ENCODE results near the gene STK17B. TPM values are rescaled to one million over a fixed set of nuclear protein-coding genes. Genes with fewer than 3 reads are reported as not detected.

Gene STK17B
- total RNA-seq, 1 experiment from 2014 or later, result 58.0 TPM

DNA sequence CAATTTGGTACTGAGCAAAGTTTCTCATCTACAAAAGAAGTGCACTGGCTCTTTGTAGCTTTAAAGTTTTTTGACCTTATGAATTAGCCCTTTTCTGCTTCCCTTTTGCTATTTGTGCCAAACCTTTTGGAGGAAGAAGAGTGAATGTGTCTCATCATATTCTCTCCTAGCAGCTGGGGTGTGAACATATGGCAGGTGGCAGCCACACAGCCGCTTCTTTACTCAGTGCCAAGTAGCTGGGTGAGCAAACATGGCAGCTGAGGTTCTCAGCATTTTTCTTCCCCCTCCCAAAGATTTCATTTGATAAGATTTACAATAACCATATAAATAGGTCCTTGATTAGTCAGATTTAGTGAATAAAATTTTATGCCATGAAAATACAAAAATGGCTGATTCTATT, 46.7 kb upstream of the STK17B start:
- Histone ChIP-seq H3K4me3 (ENCODE audit: low read depth, low read length) (no peak overlapping the region), H3K27me3 (replicated peaks; ENCODE audit: control insufficient read depth, insufficient read depth, low read length) (no peaks in the 10 kb centered on the region), H3K9me3 (no peaks in the 10 kb centered on the region), H3K36me3 (ENCODE audit: control insufficient read depth, insufficient read depth, low read length) (no peaks in the 10 kb centered on the region), H3K4me1 (no peaks in the 10 kb centered on the region; the same call in 1 of the 2 replicates)
- BruUV-seq (replicated peaks), result no TSS peak
- TF ChIP-seq, protein P1, sequence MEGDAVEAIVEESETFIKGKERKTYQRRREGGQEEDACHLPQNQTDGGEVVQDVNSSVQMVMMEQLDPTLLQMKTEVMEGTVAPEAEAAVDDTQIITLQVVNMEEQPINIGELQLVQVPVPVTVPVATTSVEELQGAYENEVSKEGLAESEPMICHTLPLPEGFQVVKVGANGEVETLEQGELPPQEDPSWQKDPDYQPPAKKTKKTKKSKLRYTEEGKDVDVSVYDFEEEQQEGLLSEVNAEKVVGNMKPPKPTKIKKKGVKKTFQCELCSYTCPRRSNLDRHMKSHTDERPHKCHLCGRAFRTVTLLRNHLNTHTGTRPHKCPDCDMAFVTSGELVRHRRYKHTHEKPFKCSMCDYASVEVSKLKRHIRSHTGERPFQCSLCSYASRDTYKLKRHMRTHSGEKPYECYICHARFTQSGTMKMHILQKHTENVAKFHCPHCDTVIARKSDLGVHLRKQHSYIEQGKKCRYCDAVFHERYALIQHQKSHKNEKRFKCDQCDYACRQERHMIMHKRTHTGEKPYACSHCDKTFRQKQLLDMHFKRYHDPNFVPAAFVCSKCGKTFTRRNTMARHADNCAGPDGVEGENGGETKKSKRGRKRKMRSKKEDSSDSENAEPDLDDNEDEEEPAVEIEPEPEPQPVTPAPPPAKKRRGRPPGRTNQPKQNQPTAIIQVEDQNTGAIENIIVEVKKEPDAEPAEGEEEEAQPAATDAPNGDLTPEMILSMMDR (IDR thresholded peaks at IDR 0.05; ENCODE audit: insufficient read depth in 1 of 2, low read depth in 1 of 2, low read length in 1 of 2, severe bottlenecking in 1 of 2, unreplicated experiment in 1 of 2), result no peak
- H3K4me3 Mint-ChIP-seq (ENCODE audit: unreplicated experiment), result no peak overlapping the region
- ChIA-PET CTCF (no interaction called here), POLR2A (no interaction called here)
- no peak for DNase-seq
- no peaks in the 10 kb centered on the region for H3K27me3 Mint-ChIP-seq (ENCODE audit: insufficient read depth, unreplicated experiment)
- no peaks in the 10 kb centered on the region for H3K4me1 Mint-ChIP-seq (ENCODE audit: low read depth, unreplicated experiment)
- no peak overlapping the region for H3K27ac Mint-ChIP-seq (ENCODE audit: unreplicated experiment)
- peaks cover under 1% of the 10 kb centered on the region for H3K9me3 Mint-ChIP-seq (ENCODE audit: unreplicated experiment)
- intact Hi-C loops (cut with micrococcal nuclease; ENCODE audit: unreplicated experiment), result no loop called here
- peaks cover 5% of the 10 kb centered on the region for H3K36me3 Mint-ChIP-seq (ENCODE audit: insufficient read depth, unreplicated experiment)

DNA sequence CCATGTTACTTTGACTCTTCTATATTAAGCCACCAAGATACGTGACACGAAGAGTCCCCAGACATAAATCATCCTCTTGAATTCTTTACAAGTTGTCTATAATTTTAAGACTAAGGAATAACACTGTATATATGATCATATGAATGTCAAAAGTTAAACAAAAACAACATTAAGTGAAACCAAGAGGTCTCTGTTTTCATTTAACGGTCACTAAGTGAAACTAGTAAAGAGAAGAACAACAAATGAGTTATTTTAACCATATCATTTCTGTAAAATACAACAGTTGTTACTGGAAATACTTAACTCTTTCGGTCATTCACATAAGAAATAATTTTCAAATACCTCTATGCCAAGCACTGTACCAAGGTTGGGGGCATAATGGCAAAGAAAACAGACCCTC, 45.7 kb upstream of the STK17B start:
- Histone ChIP-seq H3K36me3 (ENCODE audit: control insufficient read depth, insufficient read depth, low read length) (no peaks in the 10 kb centered on the region), H3K4me1 (no peaks in the 10 kb centered on the region; the same call in 1 of the 2 replicates), H3K9me3 (0 out of 2 replicates have a peak, but pooled peaks cover 5% of the 10 kb centered on the region), H3K27me3 (replicated peaks; ENCODE audit: control insufficient read depth, insufficient read depth, low read length) (no peaks in the 10 kb centered on the region), H3K4me3 (ENCODE audit: low read depth, low read length) (no peak overlapping the region)
- Mint-ChIP-seq H3K36me3 (ENCODE audit: insufficient read depth, unreplicated experiment) (peaks cover 5% of the 10 kb centered on the region), H3K4me3 (ENCODE audit: unreplicated experiment) (no peak overlapping the region), H3K4me1 (ENCODE audit: low read depth, unreplicated experiment) (no peaks in the 10 kb centered on the region), H3K9me3 (ENCODE audit: unreplicated experiment) (peaks cover 10% of the 10 kb centered on the region), H3K27ac (ENCODE audit: unreplicated experiment) (no peak overlapping the region), H3K27me3 (ENCODE audit: insufficient read depth, unreplicated experiment) (no peaks in the 10 kb centered on the region)
- BruUV-seq (replicated peaks), result no TSS peak
- POLR2A ChIA-PET, result no interaction called here
- intact Hi-C loops (cut with micrococcal nuclease; ENCODE audit: unreplicated experiment), result no loop called here
- TF ChIP-seq, protein P1 (IDR thresholded peaks at IDR 0.05; ENCODE audit: insufficient read depth in 1 of 2, low read depth in 1 of 2, low read length in 1 of 2, severe bottlenecking in 1 of 2, unreplicated experiment in 1 of 2), result no peak
- DNase-seq, result no peak
- CTCF ChIA-PET, result no interaction called here

GRCh38 chr2:196215376-196215775, 44.0 kb upstream of the STK17B start:
- CTCF ChIA-PET, result no interaction called here
- intact Hi-C loops (cut with micrococcal nuclease; ENCODE audit: unreplicated experiment), result no loop called here
- no peaks in the 10 kb centered on the region for H3K36me3 ChIP-seq (ENCODE audit: control insufficient read depth, insufficient read depth, low read length)
- POLR2A ChIA-PET, result interaction anchor here (0.6 kb wide), 1 partner anchor 113 kb away, joined by 3 read pairs; no protein-coding TSS in a partner anchor
- H3K4me3 ChIP-seq (ENCODE audit: low read depth, low read length), result no peak overlapping the region
- H3K9me3 ChIP-seq, result 0 out of 2 replicates have a peak, but pooled peaks cover 5% of the 10 kb centered on the region
- H3K4me1 Mint-ChIP-seq (ENCODE audit: low read depth, unreplicated experiment), result no peaks in the 10 kb centered on the region
- TF ChIP-seq, protein P1 (IDR thresholded peaks at IDR 0.05; ENCODE audit: insufficient read depth in 1 of 2, low read depth in 1 of 2, low read length in 1 of 2, severe bottlenecking in 1 of 2, unreplicated experiment in 1 of 2), result no peak
- H3K36me3 Mint-ChIP-seq (ENCODE audit: insufficient read depth, unreplicated experiment), result no peaks in the 10 kb centered on the region
- H3K4me3 Mint-ChIP-seq (ENCODE audit: unreplicated experiment), result no peak overlapping the region
- no TSS peak for BruUV-seq (replicated peaks)
- DNase-seq, result no peak
- H3K27me3 ChIP-seq (replicated peaks; ENCODE audit: control insufficient read depth, insufficient read depth, low read length), result no peaks in the 10 kb centered on the region
- no peak overlapping the region for H3K27ac Mint-ChIP-seq (ENCODE audit: unreplicated experiment)
- H3K9me3 Mint-ChIP-seq (ENCODE audit: unreplicated experiment), result peaks cover 10% of the 10 kb centered on the region
- H3K4me1 ChIP-seq, result no peaks in the 10 kb centered on the region
- no peaks in the 10 kb centered on the region for H3K27me3 Mint-ChIP-seq (ENCODE audit: insufficient read depth, unreplicated experiment)
